CD8-positive, alpha-beta memory T cell (primary cell): ENCODE data around the gene PHF14. TPM values are rescaled to one million over a fixed set of nuclear protein-coding genes. Genes with fewer than 3 reads are reported as not detected.
A peak's percentile ranks its signal among the peaks of the same experiment; 100 is the strongest.

Source experiments
- CTCF ChIA-PET: fragments of 350-600 bp; sonication (Branson Sonifier 250); formaldehyde crosslinking; loops from one replicate; lab custom pipeline; 2021; ENCODE audit warnings: antibody characterized with exemption; lab: Charles Lee
- POLR2A ChIA-PET: fragments of 350-600 bp; sonication (Branson Sonifier 250); formaldehyde crosslinking; loops from one replicate; lab custom pipeline; 2021; ENCODE audit warnings: antibody characterized with exemption; lab: Charles Lee
- DNase-seq, 5 donors: peaks; one replicate each; pipeline versions ENCODE4 v3.0.0 to v3.0.0-alpha.2; 2020 to 2022; ENCODE audit warnings: mixed read lengths in 1 of 5
- H3K27ac ChIP-seq: one replicate; pipeline ENCODE4 v1.7.0; 2013; ENCODE audit warnings: low read depth, mild to moderate bottlenecking, low read length, moderate library complexity
- H3K27me3 ChIP-seq: 2 replicates; pipeline ENCODE4 v1.7.0; 2013; ENCODE audit warnings: low read length, mild to moderate bottlenecking; ENCODE audit not compliant: insufficient read depth, poor library complexity, severe bottlenecking
- H3K36me3 ChIP-seq: 2 replicates; pipeline ENCODE4 v1.7.0; 2013; ENCODE audit warnings: mild to moderate bottlenecking, low read length, moderate library complexity; ENCODE audit not compliant: insufficient read depth
- H3K4me1 ChIP-seq: 2 replicates; pipeline ENCODE4 v1.7.0; 2013; ENCODE audit warnings: mild to moderate bottlenecking, low read length, moderate library complexity; ENCODE audit not compliant: insufficient read depth
- H3K4me3 ChIP-seq: 2 replicates; pipeline ENCODE4 v1.7.0; 2013; ENCODE audit warnings: mild to moderate bottlenecking, low read length
- H3K9me3 ChIP-seq: 2 replicates; pipeline ENCODE4 v1.7.0; 2013; ENCODE audit warnings: mild to moderate bottlenecking, low read length
- H3K27ac Mint-ChIP-seq, 8 donors: one replicate each; pipeline ENCODE4 v1.8.0; 2020 to 2021; ENCODE audit warnings: mixed read lengths in 8 of 8, mild to moderate bottlenecking in 6 of 8, inconsistent platforms in 3 of 8, moderate library complexity in 3 of 8
- H3K27me3 Mint-ChIP-seq, 2 donors: one replicate each; pipeline ENCODE4 v1.8.0; 2020 to 2021; ENCODE audit warnings: mixed read lengths in 2 of 2, mild to moderate bottlenecking in 1 of 2, moderate library complexity in 1 of 2
- H3K36me3 Mint-ChIP-seq, 3 donors: one replicate each; pipeline ENCODE4 v1.8.0; 2020 to 2021; ENCODE audit warnings: mixed read lengths in 3 of 3, inconsistent platforms in 1 of 3, mild to moderate bottlenecking in 1 of 3
- H3K4me1 Mint-ChIP-seq, 3 donors: one replicate each; pipeline ENCODE4 v1.8.0; 2020 to 2021; ENCODE audit warnings: mixed read lengths in 3 of 3, inconsistent platforms in 1 of 3, mild to moderate bottlenecking in 1 of 3
- H3K4me3 Mint-ChIP-seq, 7 donors: one replicate each; pipeline ENCODE4 v1.8.0; 2020 to 2021; ENCODE audit warnings: mixed read lengths in 7 of 7, mild to moderate bottlenecking in 6 of 7, moderate library complexity in 4 of 7, inconsistent platforms in 2 of 7
- H3K9me3 Mint-ChIP-seq, 5 donors: one replicate each; pipeline ENCODE4 v1.8.0; 2020 to 2022; ENCODE audit warnings: mixed read lengths in 5 of 5, mild to moderate bottlenecking in 3 of 5, moderate library complexity in 2 of 5, inconsistent platforms in 1 of 5
- polyA plus RNA-seq: library from polyadenylated mRNA; unstranded; fragments of 300-500 nt; fragmentation: Illumina TruSeq; gene quantifications from one replicate; pipeline ENCODE4 v1.2.3, GENCODE V29; 2021
- total RNA-seq, 2 experiments: library from RNA; stranded (reverse); gene quantifications; one replicate each; pipeline ENCODE4 v1.2.3, GENCODE V29; 2021

Gene PHF14
- total and polyA plus RNA-seq, 3 experiments from 2014 or later = 12.7 to 38.7 (median 35.8) TPM

DNA sequence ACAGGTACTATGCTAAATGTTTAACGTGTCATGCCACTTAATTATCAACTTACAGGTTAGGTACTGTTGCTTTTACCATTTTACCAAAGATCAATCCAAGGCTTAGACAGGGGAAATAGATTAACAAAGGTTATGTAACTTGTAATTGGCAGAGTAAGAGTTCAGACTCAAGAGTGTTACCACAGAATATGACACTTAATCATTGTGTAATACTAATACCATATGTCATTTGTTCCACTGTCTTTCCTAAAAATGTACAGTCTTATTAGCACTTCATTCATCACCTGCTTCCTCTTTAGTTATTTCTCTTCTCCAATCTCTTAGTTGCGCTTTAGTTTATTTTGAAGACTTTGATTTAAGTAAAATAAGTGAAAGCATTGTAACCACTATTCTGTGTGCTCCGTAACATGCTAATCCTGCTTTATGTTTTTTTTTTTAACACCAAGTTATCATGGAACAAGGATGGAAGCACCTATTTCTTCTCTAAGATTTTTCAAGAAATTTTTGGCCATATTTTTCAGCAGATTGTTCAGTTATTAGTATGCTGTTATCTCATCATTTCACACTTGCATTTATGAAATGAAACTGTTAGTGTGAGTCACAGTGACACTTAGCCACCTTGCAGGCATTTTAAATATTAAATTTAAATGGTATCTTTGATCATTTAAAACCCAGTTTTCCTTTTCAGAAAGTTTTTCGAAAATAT, 197.3 kb downstream of the PHF14 start:
- no peak overlapping the region for H3K4me3 ChIP-seq
- no peaks in the 10 kb centered on the region for H3K36me3 ChIP-seq
- ChIA-PET POLR2A (no interaction called here), CTCF (no interaction called here)
- no peaks in the 10 kb centered on the region for H3K27me3 ChIP-seq
- H3K27ac ChIP-seq = no peak overlapping the region
- no peak for DNase-seq
- peaks cover 0 to 2% (median 0%) of the 10 kb centered on the region in 3 donors for H3K36me3 Mint-ChIP-seq
- H3K4me1 ChIP-seq = no peaks in the 10 kb centered on the region
- H3K4me1 Mint-ChIP-seq = no peaks in the 10 kb centered on the region
- H3K27ac Mint-ChIP-seq = peak overlapping the region in 2 of 8 donors; percentile 9 to 51
- no peaks in the 10 kb centered on the region for H3K27me3 Mint-ChIP-seq
- no peaks in the 10 kb centered on the region for H3K9me3 Mint-ChIP-seq
- H3K4me3 Mint-ChIP-seq = no peak overlapping the region
- no peaks in the 10 kb centered on the region for H3K9me3 ChIP-seq

DNA sequence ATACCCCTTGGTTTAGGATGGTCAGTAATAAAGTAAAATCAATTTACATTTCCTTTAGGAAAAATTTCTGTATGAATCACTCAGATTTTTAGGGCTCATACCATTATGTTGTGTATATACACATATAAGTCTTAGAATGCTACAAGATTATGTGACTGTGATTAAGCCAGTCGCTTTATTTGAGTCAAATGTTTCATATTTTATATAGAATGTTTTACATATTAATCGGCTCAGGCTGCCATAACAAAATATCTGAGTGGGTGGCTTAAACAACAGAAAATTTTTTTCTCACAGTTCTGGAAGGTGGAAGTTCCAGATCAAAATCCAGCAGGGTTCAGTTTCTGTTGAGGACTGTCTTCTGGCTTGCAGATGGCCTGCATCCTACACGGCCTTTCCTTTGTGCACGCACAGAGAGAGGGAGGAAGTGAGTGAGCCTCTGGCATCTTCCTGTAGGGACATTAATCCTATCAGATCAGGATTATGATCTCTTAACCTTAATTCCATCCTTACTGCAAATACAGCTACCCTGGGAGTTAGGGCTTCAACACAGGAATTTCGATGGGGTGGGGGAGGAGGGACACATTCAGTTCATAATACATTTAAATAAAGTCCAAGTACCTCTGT, 198.0 kb downstream of the PHF14 start:
- Histone ChIP-seq H3K36me3 (no peaks in the 10 kb centered on the region), H3K27me3 (no peaks in the 10 kb centered on the region), H3K27ac (no peak overlapping the region), H3K4me3 (no peak overlapping the region), H3K4me1 (no peaks in the 10 kb centered on the region), H3K9me3 (no peaks in the 10 kb centered on the region)
- Mint-ChIP-seq H3K27ac (peak overlapping the region in 1 of 8 donors; percentile 47), H3K36me3 (peaks cover 0 to 2% (median 0%) of the 10 kb centered on the region in 3 donors), H3K9me3 (no peaks in the 10 kb centered on the region), H3K4me3 (no peak overlapping the region), H3K27me3 (no peaks in the 10 kb centered on the region), H3K4me1 (no peaks in the 10 kb centered on the region)
- DNase-seq = no peak
- ChIA-PET CTCF (no interaction called here), POLR2A (no interaction called here)

DNA sequence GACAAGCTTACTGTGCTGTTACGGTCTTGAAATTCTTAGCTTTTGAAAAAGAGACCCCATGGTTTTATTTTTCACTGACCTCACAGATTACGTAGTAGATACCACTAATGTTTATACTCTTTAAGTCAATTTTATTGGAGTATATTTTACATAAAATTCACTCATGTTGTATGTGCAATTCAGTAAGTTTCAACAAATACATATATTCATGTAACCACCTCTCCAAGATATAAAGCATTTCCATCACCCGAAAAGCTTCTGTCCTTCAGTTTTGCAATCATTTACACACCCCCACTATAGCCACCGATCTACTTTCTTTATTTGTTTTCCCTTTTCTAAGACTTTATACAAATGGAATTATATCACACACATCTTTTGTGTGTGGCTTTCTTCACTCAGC, 199.2 kb downstream of the PHF14 start:
- no peaks in the 10 kb centered on the region for H3K4me1 ChIP-seq
- no peaks in the 10 kb centered on the region for H3K9me3 ChIP-seq
- no peak overlapping the region for H3K4me3 ChIP-seq
- Mint-ChIP-seq H3K36me3 (peaks cover 0 to 2% (median 0%) of the 10 kb centered on the region in 3 donors), H3K4me1 (no peaks in the 10 kb centered on the region), H3K9me3 (no peaks in the 10 kb centered on the region), H3K27me3 (no peaks in the 10 kb centered on the region), H3K4me3 (no peak overlapping the region), H3K27ac (peak overlapping the region in 1 of 8 donors; percentile 2)
- H3K27me3 ChIP-seq = no peaks in the 10 kb centered on the region
- no peak overlapping the region for H3K27ac ChIP-seq
- CTCF ChIA-PET = no interaction called here
- no peak for DNase-seq
- no peaks in the 10 kb centered on the region for H3K36me3 ChIP-seq
- POLR2A ChIA-PET = no interaction called here

DNA sequence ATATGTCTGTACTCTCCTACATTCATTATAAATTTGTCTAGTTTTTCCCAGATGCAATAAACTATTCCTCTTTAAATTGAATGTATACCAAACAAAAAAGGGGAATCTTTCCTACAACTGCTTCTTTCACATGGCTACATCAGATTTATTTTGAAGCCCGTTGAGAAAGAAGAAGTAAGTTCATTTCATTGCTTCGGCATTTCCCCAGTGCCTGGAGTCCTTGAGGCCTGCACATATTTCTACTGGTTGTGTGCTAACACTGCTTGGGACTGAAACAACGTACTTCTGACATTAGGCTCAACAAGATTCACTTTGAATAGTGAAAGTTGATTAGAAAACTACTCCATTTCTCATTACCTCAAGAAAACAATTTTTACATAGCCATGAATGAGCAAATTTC, 201.7 kb downstream of the PHF14 start:
- Histone ChIP-seq H3K4me3 (no peak overlapping the region), H3K27me3 (no peaks in the 10 kb centered on the region), H3K4me1 (no peaks in the 10 kb centered on the region), H3K36me3 (no peaks in the 10 kb centered on the region), H3K27ac (no peak overlapping the region), H3K9me3 (no peaks in the 10 kb centered on the region)
- H3K27me3 Mint-ChIP-seq = no peaks in the 10 kb centered on the region
- H3K27ac Mint-ChIP-seq = no peak overlapping the region
- peaks cover 0 to 2% (median 0%) of the 10 kb centered on the region in 3 donors for H3K36me3 Mint-ChIP-seq
- H3K9me3 Mint-ChIP-seq = no peaks in the 10 kb centered on the region
- DNase-seq = no peak
- POLR2A ChIA-PET = no interaction called here
- H3K4me3 Mint-ChIP-seq = no peak overlapping the region
- CTCF ChIA-PET = no interaction called here
- no peaks in the 10 kb centered on the region for H3K4me1 Mint-ChIP-seq

GRCh38 chr7:11175887-11176286, 202.2 kb downstream of the PHF14 start:
- no peaks in the 10 kb centered on the region for H3K4me1 Mint-ChIP-seq
- H3K4me3 Mint-ChIP-seq = no peak overlapping the region
- H3K9me3 Mint-ChIP-seq = no peaks in the 10 kb centered on the region
- H3K4me3 ChIP-seq = no peak overlapping the region
- no peak overlapping the region for H3K27ac ChIP-seq
- no peaks in the 10 kb centered on the region for H3K4me1 ChIP-seq
- no peaks in the 10 kb centered on the region for H3K36me3 ChIP-seq
- H3K27ac Mint-ChIP-seq = no peak overlapping the region
- H3K27me3 ChIP-seq = no peaks in the 10 kb centered on the region
- H3K27me3 Mint-ChIP-seq = no peaks in the 10 kb centered on the region
- CTCF ChIA-PET = no interaction called here
- POLR2A ChIA-PET = no interaction called here
- no peak for DNase-seq
- peaks cover 0 to 2% (median 0%) of the 10 kb centered on the region in 3 donors for H3K36me3 Mint-ChIP-seq
- no peaks in the 10 kb centered on the region for H3K9me3 ChIP-seq

- CTCF ChIA-PET = no interaction called here
- H3K27ac Mint-ChIP-seq = no peak overlapping the region
- POLR2A ChIA-PET = no interaction called here
Observed at GRCh38 chr7:11176985-11177555, 203.4 kb downstream of the PHF14 start.

DNA sequence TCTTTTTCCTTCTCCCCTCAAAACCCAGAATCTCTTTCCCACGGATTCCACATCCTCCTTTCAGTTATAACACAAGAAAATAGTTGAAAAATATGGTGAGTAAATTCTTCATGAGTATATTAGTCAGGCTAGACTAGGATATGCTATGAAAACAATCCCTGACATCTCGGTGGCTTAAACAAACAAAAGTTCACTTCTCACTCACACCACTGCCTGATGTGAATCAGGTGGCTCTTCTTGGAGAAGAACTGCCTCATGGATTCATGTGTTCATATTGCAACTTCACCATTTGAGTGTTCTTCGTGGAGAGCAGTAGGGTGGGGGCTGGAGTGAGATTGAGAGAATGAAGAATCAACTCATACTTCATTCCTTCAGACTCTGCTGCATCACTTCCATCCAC, 204.1 kb downstream of the PHF14 start:
- H3K27me3 ChIP-seq = no peaks in the 10 kb centered on the region
- ChIA-PET CTCF (no interaction called here), POLR2A (no interaction called here)
- no peaks in the 10 kb centered on the region for H3K4me1 ChIP-seq
- H3K4me3 ChIP-seq = no peak overlapping the region
- H3K4me3 Mint-ChIP-seq = no peak overlapping the region
- H3K4me1 Mint-ChIP-seq = no peaks in the 10 kb centered on the region
- no peaks in the 10 kb centered on the region for H3K9me3 ChIP-seq
- H3K27ac ChIP-seq = no peak overlapping the region
- H3K9me3 Mint-ChIP-seq = no peaks in the 10 kb centered on the region
- H3K36me3 ChIP-seq = no peaks in the 10 kb centered on the region
- no peaks in the 10 kb centered on the region for H3K36me3 Mint-ChIP-seq
- no peak overlapping the region for H3K27ac Mint-ChIP-seq
- no peaks in the 10 kb centered on the region for H3K27me3 Mint-ChIP-seq
- DNase-seq = no peak

More at GRCh38 chr7:11176985-11177555, 203.4 kb downstream of the PHF14 start:
- no peaks in the 10 kb centered on the region for H3K9me3 ChIP-seq
- H3K27ac ChIP-seq = no peak overlapping the region
- no peak for DNase-seq
- H3K4me3 Mint-ChIP-seq = no peak overlapping the region
- no peaks in the 10 kb centered on the region for H3K4me1 ChIP-seq
- no peak overlapping the region for H3K4me3 ChIP-seq
- no peaks in the 10 kb centered on the region for H3K27me3 Mint-ChIP-seq
- no peaks in the 10 kb centered on the region for H3K27me3 ChIP-seq
- H3K9me3 Mint-ChIP-seq = no peaks in the 10 kb centered on the region
- no peaks in the 10 kb centered on the region for H3K4me1 Mint-ChIP-seq
- no peaks in the 10 kb centered on the region for H3K36me3 Mint-ChIP-seq
- no peaks in the 10 kb centered on the region for H3K36me3 ChIP-seq

DNA sequence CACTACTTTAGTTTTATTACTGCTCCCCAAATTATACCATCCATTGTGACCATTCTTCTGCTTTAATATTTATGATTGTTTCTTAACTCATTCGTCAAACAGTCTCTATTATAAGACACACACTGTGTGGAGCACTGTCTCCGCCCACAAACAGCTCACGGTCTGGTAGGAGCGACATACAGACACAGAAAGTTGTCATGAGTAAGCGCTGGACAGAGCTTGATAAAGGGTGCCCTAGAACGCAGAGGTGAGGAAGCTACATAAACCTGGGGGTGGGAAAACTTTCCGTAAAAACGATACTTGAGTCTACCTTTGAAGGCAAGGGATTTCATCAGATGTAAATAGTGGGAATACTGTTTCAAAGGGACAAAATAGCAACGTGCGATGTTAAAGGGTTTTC, 207.9 kb downstream of the PHF14 start:
- Histone ChIP-seq H3K27me3 (no peaks in the 10 kb centered on the region), H3K4me1 (no peaks in the 10 kb centered on the region), H3K4me3 (no peak overlapping the region), H3K9me3 (no peaks in the 10 kb centered on the region), H3K27ac (no peak overlapping the region), H3K36me3 (no peaks in the 10 kb centered on the region)
- no peaks in the 10 kb centered on the region for H3K4me1 Mint-ChIP-seq
- no peak overlapping the region for H3K27ac Mint-ChIP-seq
- ChIA-PET CTCF (interaction anchor here (1.4 kb wide), 1 partner anchor 30 kb away, joined by 4 read pairs; no protein-coding TSS in a partner anchor), POLR2A (no interaction called here)
- H3K4me3 Mint-ChIP-seq = no peak overlapping the region
- peaks cover 0 to 4% of the 10 kb centered on the region in 2 donors for H3K27me3 Mint-ChIP-seq
- peaks cover 0 to 1% (median 0%) of the 10 kb centered on the region in 3 donors for H3K36me3 Mint-ChIP-seq
- peaks cover 0 to 5% (median 2%) of the 10 kb centered on the region in 5 donors for H3K9me3 Mint-ChIP-seq
- no peak for DNase-seq
